HG02678 (cell line): ENCODE results near the gene ACTR1A.
"Not testable (repeated sequence)": the region's sequence is repeated elsewhere in the genome, so short reads cannot be mapped to it uniquely, and the experiment has no call there.

Experiments used
- ATAC-seq: cut with Tn5 transposase; IDR thresholded peaks from one replicate; pipeline ENCODE4 v1.9.1; 2021; ENCODE audit warnings: mild to moderate bottlenecking, moderate library complexity; ENCODE audit not compliant: unreplicated experiment

The ACTR1A gene

DNA sequence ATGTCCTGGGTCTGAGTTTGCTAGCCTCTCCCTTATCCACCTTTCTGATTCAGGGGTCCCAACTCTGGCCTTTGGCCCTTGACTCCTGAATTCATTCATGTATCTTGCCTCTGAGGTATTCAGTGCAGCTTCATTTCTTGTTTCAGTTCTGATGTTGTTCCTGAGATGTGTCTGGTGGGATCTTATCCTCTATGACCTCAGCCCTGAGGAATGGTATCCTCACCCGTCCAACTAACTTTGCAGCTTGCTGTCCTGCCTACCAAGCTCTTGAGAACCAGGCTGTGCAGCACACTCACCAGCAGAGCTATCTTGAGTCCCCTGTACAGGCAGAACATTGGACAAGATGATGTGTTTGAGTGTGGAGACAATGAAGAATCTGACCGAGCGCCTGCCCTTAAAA lies 15.0 kb upstream of the ACTR1A start:
- no peak for ATAC-seq

DNA sequence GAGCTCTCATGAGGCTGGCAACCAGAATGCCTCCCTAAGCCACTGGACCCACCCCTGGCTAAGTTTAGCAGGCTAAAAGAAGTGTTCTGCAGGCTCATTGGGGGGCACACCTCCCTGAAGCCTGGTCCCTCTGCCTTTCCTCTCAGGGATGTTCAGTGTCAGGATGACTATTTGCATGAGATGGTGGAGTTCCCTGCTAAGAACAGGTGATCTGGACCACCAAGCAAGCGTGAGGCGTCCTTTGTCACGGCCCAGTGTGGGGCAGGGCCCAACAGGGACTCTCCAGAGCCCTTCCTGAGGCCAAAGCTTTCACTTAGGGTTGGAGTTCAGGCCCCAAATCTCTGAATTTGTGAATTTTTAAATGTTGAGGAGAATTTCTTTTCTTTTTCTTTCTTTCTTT lies 13.2 kb upstream of the ACTR1A start:
- no peak for ATAC-seq

DNA sequence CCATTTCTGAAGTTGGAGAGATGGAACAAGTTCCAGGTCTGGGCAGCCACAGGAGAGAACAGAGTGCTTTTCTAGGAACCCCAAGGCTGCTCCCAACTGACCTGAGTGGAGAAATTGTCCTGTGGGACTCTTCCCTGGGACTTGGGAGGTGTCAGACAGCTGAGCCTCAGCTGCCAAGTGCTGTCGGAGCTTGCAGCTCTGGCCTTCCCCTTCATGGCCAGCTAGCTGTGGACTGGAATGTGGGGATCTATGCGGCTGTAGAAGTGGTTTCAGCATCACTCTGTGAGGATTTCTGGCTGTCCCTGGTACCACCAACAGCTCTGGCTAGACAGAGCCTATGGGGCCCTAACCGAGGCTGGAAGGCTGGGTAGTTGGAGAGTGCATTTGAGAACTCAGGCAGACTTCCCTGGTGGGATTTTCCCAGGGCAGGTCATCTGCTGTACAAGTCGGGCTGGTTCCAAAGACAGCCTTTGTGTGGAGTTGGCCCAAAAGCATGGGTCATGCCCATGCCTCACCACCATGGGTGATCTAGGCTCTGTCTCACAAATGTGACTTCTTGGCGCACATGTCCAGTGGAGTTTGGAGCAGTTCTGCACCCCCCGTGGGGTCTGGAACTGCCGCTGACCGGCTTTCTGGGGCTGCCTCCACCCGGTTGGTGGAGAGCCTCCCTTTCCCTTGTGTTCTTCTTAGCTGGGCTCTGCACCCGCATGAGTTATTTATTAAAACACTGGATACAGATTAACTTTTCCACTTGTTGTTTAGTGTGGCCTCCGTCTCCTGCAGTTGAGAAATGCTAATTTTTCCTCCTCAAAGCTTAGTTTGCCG lies 12.2 kb upstream of the ACTR1A start:
- ATAC-seq = no peak

DNA sequence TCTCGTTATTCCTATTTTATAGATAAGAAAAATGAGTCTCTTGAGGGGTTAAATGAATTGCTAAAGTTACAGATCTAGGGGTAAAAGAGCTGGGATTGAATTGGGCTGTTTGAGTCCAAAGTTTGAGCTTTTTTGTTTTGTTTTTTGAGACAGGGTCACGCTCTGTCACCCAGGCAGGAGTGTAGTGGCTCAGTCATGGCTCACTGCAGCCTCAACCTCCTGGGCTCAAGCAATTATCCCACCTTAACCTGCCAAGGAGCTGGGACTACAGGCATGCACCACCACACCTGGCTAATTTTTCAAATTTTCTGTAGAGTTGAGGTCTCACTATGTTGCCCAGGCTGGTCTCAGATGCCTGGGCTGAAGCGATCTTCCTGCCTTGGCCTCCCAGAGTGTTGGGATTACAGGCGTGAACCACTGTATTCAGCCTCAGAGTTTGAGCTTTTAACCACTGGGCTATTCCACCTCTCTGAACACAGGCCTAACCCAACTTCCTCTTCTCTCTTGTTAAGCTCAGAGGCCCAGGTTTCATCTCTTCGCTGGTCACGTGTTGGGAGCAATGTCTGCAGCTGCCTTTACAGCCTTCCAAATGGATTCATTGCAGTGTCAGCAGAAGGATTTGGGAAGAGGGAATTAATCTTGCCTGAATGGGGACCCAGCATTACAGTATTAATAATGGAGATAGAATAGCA lies 9.2 kb upstream of the ACTR1A start:
- peak; percentile 66 for ATAC-seq

DNA sequence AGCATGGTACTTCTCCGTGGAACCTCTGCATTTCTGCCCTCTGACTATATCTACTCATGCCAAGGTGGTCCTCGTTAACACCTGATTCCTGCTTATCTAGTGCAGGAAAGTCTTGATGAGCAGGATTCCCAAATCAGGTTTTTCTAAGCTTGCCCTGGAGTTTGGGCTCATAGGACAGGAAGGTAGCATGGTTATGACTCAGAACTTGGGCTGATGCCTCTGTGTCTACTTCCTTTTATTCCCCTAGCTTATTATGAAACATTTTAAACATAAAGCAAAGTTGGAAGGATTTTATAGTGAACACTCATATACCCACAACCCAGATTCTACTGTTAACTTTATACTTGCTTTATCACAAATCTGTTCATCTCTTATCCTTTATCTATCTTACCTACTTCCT lies 6.9 kb upstream of the ACTR1A start:
- no peak for ATAC-seq

DNA sequence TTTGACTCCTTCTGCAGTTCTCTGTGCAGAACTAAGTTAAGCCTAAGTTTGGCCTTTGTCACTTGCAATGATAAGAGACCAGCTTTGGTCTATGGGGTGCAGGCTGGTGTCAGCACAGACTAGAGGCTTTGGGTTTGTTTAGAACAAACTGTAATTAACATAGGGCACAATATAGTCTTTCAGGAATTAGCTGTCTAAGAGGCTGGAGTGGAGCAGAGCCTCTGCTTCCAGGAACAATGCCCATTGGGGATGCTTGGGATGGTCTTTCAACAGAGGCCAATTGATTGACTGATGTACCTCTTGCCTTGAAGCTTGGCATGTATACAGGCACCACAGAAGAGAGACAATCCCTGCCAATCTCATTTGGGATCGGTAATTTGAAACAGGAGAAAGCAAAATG lies 6.0 kb upstream of the ACTR1A start:
- ATAC-seq = no peak

DNA sequence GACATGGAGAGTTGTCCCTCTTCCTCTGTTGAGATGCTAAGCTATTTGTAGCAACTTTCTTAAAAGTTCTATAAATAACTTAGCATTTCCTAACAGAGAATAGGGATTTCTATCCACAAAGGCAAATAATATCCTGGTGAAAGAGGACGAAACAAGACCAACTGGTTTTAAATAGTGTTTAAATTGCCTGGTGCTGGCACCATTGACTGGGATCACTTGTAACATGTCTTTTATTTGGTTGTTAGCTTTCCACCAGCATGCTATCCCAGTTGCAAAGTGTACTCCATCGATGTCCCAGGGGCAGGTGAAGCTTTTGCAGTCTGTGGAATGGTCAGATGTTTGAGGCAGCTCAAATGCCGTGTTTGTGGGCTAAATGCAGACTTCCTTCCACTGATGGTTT lies 5.0 kb upstream of the ACTR1A start:
- no peak for ATAC-seq

DNA sequence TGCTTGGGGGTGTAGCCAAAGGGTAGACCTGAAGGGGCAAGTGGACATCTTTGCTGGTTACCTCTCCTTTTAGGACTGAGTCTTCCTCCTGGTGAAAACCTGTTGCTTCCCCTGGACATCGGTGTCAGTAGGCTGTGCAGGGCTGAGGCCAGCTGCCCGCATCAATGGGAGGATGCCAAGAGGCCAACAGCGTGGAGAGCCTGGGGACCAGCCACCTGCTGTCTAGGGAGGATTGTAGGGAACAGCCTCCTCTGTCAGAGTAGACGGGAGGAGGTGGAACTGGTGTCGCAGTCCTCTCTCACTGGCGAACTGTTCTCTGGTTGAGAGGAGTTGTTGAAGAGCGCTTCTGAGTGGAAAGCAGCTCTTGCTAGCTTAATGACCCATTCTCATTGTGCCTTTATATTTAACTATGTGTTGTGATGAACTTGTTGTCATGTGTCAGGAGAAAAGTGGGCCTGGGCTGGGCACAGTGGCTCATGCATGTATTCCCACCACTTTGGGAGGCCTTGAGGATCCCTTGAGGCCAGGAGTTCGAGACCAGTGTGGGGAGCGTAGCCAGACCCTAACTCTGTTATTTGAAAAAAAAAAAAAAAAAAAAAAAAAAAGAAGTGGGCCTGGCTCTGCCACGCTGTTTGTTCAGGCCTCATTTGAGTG lies 3.1 kb upstream of the ACTR1A start:
- no peak for ATAC-seq

DNA sequence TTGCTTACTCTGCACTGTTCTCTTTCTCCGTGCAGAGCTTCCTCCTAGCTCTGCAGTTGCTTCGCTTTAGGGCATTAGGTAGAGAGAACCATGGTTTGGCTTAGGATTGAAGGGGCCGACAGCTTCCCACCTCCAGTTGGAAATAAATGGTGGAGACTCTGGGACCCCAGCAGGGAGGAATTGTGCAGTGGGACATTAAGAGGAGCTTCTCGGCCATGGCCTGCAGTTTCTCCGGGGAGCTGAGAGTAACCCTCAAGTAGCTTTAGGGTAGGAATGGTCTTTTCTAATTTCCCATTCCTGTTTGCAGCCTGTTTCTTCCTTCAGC lies 2.4 kb upstream of the ACTR1A start:
- no peak for ATAC-seq

DNA sequence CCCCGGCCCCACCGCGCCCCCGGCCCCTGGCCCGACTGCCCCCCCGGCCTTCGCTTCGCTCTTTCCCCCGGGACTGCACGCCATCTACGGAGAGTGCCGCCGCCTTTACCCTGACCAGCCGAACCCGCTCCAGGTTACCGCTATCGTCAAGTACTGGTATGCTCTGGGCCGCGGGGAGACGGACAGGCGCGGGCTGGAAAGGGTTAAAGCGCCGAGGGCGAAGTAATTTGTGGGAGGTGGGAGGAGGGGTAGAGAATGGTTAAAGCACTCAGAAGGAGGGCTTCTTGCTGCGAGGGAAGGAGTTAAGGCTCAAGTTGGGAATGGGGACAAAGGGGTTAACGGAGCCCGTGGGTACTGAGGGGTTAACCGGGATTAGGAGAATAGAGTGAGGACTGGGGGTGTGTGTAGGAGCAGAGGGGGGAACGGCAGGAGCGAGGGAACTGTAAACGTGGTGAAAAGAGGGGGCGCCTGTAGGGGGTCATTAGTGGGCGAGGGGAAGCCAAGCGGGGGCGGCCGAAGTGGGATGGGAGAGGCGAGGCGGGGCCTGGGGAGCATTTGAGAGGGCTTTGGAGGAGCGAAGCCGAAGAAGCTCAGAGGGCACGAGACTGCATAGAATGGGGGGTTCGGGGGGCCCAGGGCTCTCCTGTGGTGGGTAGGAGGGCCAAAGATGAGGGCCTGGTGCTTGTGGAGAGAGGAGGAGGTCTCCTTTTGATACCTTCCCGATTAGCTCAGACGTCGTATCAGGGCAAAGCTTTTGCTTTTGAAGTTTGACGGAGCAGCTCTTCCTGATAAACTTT lies 1.9 kb upstream of the ACTR1A start:
- no peak for ATAC-seq

DNA sequence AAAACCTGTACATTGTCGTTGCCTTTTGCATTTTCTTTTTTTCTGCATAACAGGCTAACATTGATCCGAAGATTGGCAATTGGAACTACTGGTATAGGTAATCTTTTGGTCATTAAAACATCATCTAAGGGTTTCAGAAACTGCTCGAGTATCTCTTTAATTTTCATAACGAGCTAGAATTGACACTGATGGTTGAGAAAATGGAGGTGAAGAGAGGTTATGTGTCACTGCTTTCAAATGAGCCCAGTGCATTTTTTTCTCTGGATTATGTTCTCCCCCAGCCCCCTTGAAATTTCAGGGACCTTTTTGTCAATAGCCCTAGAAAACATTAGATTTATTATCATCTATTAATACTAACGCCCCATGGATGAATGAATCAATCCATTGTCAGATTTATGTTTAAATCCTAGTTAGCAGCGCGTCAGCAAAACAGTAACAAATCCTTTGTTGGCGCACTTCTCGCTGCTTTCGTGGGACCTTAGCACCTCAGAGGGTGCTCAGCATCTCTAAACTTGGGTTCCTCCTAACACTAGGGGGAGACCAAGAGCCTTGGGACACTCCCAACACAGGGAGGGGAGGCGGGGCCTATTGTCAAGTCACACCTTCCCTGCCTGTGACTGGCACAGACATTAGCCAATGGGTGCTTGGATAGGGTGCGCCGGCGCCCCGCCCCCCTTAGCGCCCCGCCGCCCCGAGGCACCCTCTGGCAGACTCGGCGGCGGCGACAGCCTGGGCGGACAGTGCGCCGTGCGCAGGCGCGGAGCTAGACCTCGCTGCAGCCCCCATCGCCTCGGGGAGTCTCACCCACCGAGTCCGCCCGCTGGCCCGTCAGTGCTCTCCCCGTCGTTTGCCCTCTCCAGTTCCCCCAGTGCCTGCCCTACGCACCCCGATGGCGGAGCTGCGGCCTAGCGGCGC lies 1.0 kb upstream of the ACTR1A start, which contains the start of gene SUFU:
Gene SUFU, plus strand, starts transcription at position 709 of the 915 bp plus-strand sequence. Its CDS starts 181 bp downstream, at position 890.
- ATAC-seq = peak; percentile 62

DNA sequence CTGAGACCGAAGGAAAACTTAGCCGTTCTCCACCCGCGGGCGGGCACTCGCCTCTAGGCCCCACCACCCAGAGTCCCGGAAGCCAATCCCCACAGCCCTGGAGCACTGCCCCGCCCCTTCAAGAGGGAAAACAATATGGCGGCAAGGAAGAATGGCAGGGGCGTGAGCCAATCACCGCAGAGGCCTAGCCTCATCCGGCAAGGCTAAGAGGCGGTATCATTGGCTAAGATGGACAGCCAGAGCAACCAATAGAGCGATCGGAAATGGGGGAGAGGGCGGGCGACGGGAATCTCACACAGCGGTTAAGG lies 529 bp downstream of the ACTR1A start:
- peak; percentile 76 for ATAC-seq

DNA sequence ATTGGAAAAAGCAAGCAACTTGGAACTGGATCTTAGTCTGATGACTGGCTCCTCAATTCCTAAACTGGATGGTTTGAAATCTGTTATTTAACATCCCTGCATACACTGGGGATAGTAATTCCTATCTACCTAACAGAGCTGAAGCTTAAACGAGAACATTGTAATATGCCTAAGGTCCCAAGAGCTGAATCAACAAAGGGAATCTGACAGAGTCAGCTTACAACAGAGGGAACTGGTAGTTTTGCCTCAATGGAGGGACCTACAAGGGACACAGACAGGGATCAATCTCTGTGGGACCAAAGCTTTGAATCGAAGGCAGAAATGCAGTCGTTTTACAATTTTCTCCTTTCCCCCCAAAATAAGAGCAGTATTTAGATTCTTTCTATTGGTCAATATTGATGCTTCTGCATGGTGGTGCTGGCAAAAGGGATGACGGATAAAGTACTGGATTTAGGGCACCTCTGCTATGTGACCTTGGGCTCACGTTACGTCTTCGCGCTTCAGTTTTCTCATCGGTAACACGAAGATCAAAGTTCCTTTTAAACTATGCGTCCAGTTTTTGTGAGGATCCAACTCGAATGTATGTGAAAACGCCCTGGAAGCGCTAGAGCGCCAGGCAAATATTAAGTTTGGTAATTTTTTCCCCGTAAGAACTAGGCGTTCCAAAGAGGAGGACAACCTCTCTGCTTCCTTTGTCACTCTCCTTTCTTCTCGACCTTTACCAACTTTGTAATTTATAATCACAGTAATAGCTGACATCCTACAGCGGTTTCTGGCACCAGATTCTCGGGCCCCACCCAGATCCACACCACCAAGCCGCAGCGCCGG lies 1.1 kb downstream of the ACTR1A start:
- no peak for ATAC-seq

DNA sequence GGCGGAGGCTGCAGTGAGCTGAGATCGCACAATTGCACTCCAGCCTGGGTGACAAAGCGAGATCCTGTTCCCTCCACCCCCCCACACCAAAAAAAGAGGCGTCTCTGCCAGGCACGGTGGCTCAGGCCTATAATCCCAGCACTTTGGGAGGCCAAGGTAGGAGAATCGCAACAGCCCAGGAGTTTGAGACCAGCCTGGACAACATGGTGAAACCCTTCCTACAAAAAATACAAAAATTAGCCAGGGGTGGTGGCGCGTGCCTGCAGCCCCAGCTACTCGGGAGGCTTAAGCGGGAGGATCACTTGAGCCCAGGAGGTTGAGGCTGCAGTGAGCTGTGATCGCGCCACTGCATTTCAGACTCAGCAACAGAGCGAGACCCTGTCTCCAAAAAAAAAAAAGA lies 1.8 kb downstream of the ACTR1A start:
- not testable (repeated sequence) for ATAC-seq

DNA sequence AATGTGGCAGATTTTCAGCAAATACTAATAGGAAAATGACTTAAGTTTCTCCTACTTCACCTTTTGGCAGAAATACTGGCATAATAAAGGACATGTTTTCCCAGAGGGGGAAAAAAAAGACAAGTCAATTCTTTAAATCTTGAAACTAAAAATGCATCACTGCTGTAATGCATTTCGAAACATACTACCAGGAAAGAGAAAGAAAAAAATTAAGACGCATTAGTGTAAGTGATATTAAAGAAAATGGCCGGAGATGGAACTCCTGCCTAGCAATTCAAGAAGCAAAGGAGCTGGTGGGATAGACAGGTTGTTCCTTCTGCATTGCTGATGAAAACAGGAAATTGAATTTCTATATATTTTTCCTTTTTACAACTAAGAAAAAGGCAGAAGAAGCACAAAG lies 3.2 kb downstream of the ACTR1A start:
- ATAC-seq = no peak

DNA sequence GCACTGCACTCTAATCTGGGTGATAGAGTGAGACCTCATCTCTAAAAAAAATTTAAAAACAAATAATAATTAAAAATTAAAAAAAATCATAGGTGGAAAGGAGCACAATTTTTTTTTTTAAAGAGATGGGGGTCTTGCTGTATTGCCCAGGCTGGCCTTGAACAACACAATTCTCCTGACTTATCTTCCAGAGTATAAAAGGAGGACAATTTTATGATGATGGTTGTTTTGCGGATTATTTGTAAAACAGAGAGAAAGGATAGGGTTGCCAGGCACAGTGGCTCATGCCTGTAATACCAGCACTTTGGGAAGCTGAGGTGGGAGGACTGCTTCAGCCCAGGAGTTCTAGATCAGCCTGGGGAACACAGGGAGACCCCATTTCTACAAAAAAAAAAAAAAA lies 5.0 kb downstream of the ACTR1A start:
- no peak for ATAC-seq

DNA sequence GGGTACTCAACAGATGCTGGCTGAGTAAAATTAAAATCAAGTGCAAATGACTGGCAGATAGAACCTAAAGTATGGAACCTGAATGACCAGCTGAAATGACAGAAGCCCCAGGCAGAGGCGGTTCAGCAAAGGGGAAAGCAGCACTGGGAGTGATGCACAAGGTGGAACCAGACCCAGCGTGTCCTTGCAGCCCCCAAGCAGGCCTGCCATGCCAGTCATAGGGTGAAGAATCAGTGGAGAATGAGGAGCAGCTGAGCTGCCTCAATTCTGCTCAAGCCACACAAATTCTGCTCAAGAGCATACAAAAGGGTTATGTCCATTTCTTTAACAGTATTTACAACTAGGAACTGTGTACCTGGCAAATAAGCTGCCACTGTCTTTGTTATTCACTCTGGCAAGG lies 8.7 kb downstream of the ACTR1A start:
- no peak for ATAC-seq

DNA sequence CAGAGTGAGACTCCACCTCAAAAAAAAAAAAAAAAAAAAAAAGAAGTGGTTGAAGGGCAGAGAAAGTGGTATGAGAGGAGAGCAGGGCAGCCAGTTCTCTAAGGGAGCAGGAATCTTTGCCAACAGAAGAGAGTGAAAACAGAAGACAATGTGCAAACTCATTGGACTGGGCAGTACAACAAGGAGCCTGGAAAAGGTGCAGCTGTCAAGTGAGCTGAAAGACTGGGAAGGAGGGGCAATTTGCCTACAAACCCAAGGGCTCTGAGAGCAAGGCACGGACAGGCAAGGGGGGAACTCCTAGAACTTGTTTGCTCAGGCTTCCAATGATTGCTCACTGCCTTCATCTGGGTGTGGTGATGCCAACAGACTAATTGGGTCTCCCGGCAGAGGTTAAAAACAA lies 9.5 kb downstream of the ACTR1A start:
- ATAC-seq = no peak

DNA sequence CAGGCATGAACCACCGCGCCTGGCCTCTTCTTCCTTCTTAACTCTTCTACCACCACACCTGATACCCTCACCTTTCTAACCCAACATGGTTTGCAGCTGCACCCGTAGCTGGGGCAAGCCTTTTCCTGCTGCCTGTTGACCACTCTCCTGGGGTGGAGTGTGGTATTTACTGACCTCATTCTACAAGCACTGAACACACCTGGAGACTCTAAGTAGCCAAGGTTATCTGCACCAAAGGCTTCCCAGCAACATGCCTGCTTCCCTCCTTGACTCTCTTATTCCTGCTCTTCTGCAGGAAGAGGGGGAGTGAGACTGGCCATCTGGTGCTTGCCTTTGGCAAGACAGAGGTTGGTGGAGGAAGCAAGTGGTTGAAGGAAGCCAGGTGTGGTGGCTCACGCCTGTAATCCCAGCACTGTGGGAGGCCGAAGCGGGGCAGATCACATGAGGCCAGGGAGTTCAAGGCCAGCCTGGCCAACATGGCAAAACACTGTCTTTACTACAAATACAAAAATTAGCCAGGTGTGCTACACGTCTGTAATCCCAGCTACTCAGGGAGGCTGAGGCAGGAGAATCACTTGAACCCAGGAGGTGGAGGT lies 10.1 kb downstream of the ACTR1A start:
- no peak for ATAC-seq
